ENCODE results near the gene C12orf75.

- TF ChIP-seq, protein P1, sequence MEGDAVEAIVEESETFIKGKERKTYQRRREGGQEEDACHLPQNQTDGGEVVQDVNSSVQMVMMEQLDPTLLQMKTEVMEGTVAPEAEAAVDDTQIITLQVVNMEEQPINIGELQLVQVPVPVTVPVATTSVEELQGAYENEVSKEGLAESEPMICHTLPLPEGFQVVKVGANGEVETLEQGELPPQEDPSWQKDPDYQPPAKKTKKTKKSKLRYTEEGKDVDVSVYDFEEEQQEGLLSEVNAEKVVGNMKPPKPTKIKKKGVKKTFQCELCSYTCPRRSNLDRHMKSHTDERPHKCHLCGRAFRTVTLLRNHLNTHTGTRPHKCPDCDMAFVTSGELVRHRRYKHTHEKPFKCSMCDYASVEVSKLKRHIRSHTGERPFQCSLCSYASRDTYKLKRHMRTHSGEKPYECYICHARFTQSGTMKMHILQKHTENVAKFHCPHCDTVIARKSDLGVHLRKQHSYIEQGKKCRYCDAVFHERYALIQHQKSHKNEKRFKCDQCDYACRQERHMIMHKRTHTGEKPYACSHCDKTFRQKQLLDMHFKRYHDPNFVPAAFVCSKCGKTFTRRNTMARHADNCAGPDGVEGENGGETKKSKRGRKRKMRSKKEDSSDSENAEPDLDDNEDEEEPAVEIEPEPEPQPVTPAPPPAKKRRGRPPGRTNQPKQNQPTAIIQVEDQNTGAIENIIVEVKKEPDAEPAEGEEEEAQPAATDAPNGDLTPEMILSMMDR (conservative IDR thresholded peaks at IDR 0.05; ENCODE audit: low read depth in 2 of 2): no peak
- TF ChIP-seq POLR2AphosphoS5 (IDR thresholded peaks at IDR 0.05; ENCODE audit: low read depth): no peak
- no peak for TF ChIP-seq EZH2 (IDR thresholded peaks at IDR 0.05; ENCODE audit: low read depth, unreplicated experiment)
- no peak for TF ChIP-seq ETS1 (IDR thresholded peaks at IDR 0.05)
- TF ChIP-seq REST (IDR thresholded peaks at IDR 0.05; ENCODE audit: unreplicated experiment): no peak
- no peak for TF ChIP-seq ZNF331 (CRISPR knock-in tag; IDR thresholded peaks at IDR 0.05; ENCODE audit: low read depth)
- no peak for TF ChIP-seq STAT1 (IDR thresholded peaks at IDR 0.05; ENCODE audit: unreplicated experiment)
Measured at GRCh38 chr12:105374303-105374702, 43.8 kb downstream of the C12orf75 start.

Data from GM23338 (cell line).